ENCODE data around the gene USP25. TPM values are rescaled to one million over a fixed set of nuclear protein-coding genes. Genes with fewer than 3 reads are reported as not detected.
A peak's percentile ranks its signal among the peaks of the same experiment; 100 is the strongest.

Gene USP25
- total and polyA plus RNA-seq, 9 of the 15 experiments (the other 6 are each of a cell fraction or from before 2014, with no cell fraction given) = 7.8 to 44.9 (median 31.4) TPM

DNA sequence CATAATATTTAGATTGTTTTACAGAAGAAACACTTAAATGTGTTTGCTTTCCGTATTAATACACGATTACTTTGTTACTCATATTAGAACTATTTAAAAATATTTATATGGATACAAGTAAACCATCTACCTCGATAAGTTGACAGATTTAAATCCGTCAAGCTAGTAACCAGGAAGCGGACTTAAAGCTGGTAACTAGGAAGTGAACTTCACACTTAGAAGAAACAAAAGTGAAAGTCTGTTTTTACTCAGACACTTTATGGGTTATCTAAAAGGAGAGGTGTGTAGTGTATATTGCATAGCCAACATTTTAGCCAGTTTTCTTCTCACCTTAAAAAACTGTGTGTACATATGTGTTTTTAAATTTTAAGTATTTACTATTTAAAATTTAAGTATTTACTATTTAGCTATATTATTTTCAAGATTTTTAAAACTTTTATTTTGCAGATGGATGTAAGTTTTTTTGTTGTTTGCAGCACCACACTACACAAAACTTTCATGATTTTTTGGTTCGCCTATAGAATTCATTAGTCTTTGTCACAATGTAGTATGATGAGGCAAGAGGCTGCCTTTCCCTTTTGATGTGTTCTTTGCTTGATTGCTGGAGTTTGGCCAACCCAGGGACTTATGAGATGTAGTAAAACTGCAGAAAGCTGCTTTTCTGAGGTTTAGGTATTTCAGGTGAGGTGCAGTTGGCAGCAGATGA lies 2.7 kb downstream of the USP25 start (continued):
- peak in 1 of 2 experiments; percentile 65; a peak in 1 of 4 replicates for TF ChIP-seq SIN3A (IDR thresholded peaks at IDR 0.05; ENCODE audit: borderline replicate concordance in 2 of 2, control insufficient read depth in 1 of 2, low read depth in 2 of 2, low read length in 2 of 2)
- TF ChIP-seq ELF2 (CRISPR knock-in tag; IDR thresholded peaks at IDR 0.05) = peak; percentile 35; the same call in 1 of the 2 replicates
- TF ChIP-seq RBM25 (IDR thresholded peaks at IDR 0.05; ENCODE audit: low read depth, low read length, severe bottlenecking) = no peak
- TF ChIP-seq, protein P1, sequence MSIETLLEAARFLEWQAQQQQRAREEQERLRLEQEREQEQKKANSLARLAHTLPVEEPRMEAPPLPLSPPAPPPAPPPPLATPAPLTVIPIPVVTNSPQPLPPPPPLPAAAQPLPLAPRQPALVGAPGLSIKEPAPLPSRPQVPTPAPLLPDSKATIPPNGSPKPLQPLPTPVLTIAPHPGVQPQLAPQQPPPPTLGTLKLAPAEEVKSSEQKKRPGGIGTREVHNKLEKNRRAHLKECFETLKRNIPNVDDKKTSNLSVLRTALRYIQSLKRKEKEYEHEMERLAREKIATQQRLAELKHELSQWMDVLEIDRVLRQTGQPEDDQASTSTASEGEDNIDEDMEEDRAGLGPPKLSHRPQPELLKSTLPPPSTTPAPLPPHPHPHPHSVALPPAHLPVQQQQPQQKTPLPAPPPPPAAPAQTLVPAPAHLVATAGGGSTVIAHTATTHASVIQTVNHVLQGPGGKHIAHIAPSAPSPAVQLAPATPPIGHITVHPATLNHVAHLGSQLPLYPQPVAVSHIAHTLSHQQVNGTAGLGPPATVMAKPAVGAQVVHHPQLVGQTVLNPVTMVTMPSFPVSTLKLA (conservative IDR thresholded peaks at IDR 0.05) = 0 out of 4 replicates have a peak, but pooled peaks of 1 of the 2 experiments have one; percentile 7
- TF ChIP-seq, protein P2, sequence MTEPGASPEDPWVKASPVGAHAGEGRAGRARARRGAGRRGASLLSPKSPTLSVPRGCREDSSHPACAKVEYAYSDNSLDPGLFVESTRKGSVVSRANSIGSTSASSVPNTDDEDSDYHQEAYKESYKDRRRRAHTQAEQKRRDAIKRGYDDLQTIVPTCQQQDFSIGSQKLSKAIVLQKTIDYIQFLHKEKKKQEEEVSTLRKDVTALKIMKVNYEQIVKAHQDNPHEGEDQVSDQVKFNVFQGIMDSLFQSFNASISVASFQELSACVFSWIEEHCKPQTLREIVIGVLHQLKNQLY (CRISPR knock-in tag; conservative IDR thresholded peaks at IDR 0.05) = no peak
- peak; percentile 82 for TF ChIP-seq RFX1 (IDR thresholded peaks at IDR 0.05)
- TF ChIP-seq, protein P3, sequence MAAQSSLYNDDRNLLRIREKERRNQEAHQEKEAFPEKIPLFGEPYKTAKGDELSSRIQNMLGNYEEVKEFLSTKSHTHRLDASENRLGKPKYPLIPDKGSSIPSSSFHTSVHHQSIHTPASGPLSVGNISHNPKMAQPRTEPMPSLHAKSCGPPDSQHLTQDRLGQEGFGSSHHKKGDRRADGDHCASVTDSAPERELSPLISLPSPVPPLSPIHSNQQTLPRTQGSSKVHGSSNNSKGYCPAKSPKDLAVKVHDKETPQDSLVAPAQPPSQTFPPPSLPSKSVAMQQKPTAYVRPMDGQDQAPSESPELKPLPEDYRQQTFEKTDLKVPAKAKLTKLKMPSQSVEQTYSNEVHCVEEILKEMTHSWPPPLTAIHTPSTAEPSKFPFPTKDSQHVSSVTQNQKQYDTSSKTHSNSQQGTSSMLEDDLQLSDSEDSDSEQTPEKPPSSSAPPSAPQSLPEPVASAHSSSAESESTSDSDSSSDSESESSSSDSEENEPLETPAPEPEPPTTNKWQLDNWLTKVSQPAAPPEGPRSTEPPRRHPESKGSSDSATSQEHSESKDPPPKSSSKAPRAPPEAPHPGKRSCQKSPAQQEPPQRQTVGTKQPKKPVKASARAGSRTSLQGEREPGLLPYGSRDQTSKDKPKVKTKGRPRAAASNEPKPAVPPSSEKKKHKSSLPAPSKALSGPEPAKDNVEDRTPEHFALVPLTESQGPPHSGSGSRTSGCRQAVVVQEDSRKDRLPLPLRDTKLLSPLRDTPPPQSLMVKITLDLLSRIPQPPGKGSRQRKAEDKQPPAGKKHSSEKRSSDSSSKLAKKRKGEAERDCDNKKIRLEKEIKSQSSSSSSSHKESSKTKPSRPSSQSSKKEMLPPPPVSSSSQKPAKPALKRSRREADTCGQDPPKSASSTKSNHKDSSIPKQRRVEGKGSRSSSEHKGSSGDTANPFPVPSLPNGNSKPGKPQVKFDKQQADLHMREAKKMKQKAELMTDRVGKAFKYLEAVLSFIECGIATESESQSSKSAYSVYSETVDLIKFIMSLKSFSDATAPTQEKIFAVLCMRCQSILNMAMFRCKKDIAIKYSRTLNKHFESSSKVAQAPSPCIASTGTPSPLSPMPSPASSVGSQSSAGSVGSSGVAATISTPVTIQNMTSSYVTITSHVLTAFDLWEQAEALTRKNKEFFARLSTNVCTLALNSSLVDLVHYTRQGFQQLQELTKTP (IDR thresholded peaks at IDR 0.05; ENCODE audit: low read depth in 1 of 2, partially characterized antibody in 2 of 2) = peak in 1 of 2 experiments; percentile 44
- peak; percentile 37 for TF ChIP-seq CEBPB (tag; IDR thresholded peaks at IDR 0.05)
- peak; percentile 91 for TF ChIP-seq ELF1 (tag; IDR thresholded peaks at IDR 0.05)
- TF ChIP-seq SAFB (IDR thresholded peaks at IDR 0.05; ENCODE audit: borderline replicate concordance, low read depth, low read length) = no peak
- TF ChIP-seq KLF1 (tag; IDR thresholded peaks at IDR 0.05) = no peak
- TF ChIP-seq, protein P4, sequence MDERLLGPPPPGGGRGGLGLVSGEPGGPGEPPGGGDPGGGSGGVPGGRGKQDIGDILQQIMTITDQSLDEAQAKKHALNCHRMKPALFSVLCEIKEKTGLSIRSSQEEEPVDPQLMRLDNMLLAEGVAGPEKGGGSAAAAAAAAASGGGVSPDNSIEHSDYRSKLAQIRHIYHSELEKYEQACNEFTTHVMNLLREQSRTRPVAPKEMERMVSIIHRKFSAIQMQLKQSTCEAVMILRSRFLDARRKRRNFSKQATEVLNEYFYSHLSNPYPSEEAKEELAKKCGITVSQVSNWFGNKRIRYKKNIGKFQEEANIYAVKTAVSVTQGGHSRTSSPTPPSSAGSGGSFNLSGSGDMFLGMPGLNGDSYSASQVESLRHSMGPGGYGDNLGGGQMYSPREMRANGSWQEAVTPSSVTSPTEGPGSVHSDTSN (CRISPR knock-in tag; IDR thresholded peaks at IDR 0.05; ENCODE audit: low read depth) = no peak
- TF ChIP-seq, protein P4 (tag; conservative IDR thresholded peaks at IDR 0.05; ENCODE audit: low read depth) = peak; percentile 59
